ENCODE measurements around the gene IRX3. TPM values are rescaled to one million over a fixed set of nuclear protein-coding genes. Genes with fewer than 3 reads are reported as not detected.

The IRX3 gene
- total and polyA plus RNA-seq, 2 of the 8 experiments (the other 6 are each of a cell fraction or from before 2014, with no cell fraction given): 0.50 to 1.6 TPM

DNA sequence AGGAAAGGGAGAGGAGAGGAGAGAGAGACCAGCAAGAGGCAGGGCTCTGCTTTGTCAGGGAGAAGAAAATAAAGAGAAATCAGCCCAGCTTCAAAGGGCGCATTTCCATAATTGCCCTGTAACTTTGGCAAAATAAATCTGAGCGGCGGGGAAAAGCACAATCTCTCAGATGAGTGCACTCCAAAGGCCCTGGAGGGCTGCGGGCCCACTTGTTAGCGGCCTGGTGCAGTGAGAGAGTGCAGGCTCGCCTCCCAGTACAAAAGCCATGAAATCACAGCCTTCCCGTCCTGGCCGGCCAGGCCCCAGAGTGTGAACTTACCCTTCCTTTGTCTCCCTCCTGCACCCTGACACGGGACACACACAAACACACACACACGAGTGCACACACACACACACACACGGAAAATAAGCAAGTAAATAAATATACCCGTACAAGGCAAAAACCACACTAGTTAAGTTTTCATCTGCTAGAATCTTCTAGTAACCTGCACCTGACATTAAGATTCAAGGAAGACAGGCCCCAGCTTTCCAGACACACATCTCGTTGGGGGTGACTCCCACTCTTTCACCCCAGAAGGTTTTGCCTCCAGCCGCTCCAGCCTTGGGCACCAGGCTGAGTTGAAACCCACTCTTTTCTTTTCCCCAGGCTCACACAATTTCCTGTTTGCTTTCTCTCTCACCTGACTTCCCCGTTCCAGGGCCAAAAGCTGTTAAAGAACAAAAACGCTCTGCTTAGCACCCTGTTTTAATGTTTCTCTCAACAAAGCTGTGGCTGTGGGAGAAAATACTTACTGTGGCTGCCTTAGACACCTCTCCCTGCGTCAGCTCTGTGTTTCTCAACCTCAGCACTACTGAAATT is 8.5 kb downstream of the IRX3 start (continued):
- TF ChIP-seq, protein P1, sequence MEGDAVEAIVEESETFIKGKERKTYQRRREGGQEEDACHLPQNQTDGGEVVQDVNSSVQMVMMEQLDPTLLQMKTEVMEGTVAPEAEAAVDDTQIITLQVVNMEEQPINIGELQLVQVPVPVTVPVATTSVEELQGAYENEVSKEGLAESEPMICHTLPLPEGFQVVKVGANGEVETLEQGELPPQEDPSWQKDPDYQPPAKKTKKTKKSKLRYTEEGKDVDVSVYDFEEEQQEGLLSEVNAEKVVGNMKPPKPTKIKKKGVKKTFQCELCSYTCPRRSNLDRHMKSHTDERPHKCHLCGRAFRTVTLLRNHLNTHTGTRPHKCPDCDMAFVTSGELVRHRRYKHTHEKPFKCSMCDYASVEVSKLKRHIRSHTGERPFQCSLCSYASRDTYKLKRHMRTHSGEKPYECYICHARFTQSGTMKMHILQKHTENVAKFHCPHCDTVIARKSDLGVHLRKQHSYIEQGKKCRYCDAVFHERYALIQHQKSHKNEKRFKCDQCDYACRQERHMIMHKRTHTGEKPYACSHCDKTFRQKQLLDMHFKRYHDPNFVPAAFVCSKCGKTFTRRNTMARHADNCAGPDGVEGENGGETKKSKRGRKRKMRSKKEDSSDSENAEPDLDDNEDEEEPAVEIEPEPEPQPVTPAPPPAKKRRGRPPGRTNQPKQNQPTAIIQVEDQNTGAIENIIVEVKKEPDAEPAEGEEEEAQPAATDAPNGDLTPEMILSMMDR (IDR thresholded peaks at IDR 0.05; ENCODE audit: control extremely low read depth in 1 of 3, insufficient read depth in 1 of 3, low read depth in 1 of 3, low read length in 3 of 3): no peak
- TF ChIP-seq SIRT6 (IDR thresholded peaks at IDR 0.05; ENCODE audit: low read length) (no peak), EP300 (IDR thresholded peaks at IDR 0.05; ENCODE audit: borderline replicate concordance in 1 of 2, low read depth in 2 of 2, low read length in 2 of 2) (no peak), SIX5 (IDR thresholded peaks at IDR 0.05; ENCODE audit: low read depth, low read length) (no peak), NRF1 (IDR thresholded peaks at IDR 0.05; ENCODE audit: low read depth, low read length) (no peak), TAF1 (IDR thresholded peaks at IDR 0.05; ENCODE audit: low read depth, low read length) (no peak), SP2 (IDR thresholded peaks at IDR 0.05; ENCODE audit: low read length) (no peak), CBX8 (IDR thresholded peaks at IDR 0.05; ENCODE audit: borderline replicate concordance, low read depth, low read length) (no peak), MAFK (IDR thresholded peaks at IDR 0.05; ENCODE audit: low read depth, low read length) (no peak), PHF8 (conservative IDR thresholded peaks at IDR 0.05; ENCODE audit: low read depth, low read length) (no peak)

Data from H1 (cell line).